Omental fat pad (tissue), 4 donors: ENCODE results near the gene IRF8. TPM values are rescaled to one million over a fixed set of nuclear protein-coding genes. Genes with fewer than 3 reads are reported as not detected.

Source experiments
- ATAC-seq: fragments of 150-250 bp; one replicate; pipeline ENCODE4 v1.9.1; 2016; ENCODE audit warnings: mild to moderate bottlenecking, moderate library complexity; ENCODE audit not compliant: low FRiP score
- DNase-seq: peaks from one replicate; pipeline ENCODE4 v3.0.0-alpha.2; 2019; ENCODE audit warnings: low spot score
- CTCF ChIP-seq, 3 donors: fragments of 450-650 bp; IDR thresholded peaks; one replicate each; pipeline ENCODE4 v1.5.1; 2016 to 2017; ENCODE audit warnings: antibody characterized with exemption in 3 of 3, mild to moderate bottlenecking in 3 of 3, moderate library complexity in 2 of 3
- total RNA-seq, 4 donors: library from RNA; depleted of rRNA; stranded (reverse); fragments of >200 nt; gene quantifications; one replicate each; pipeline ENCODE4 v1.1.0, GENCODE V29; 2016

IRF8 gene
- total RNA-seq, 4 donors from 2014 or later: 32.5 to 134 (median 65.8) TPM

GRCh38 chr16:85944572-85945423 is 45.8 kb downstream of the IRF8 start:
- ATAC-seq: no peak
- DNase-seq: no peak
- no peak for TF ChIP-seq CTCF (IDR thresholded peaks at IDR 0.05)

- DNase-seq (no peak), ATAC-seq (no peak)
- no peak for TF ChIP-seq CTCF (IDR thresholded peaks at IDR 0.05)
These were observed 46.4 kb downstream of the IRF8 start for GRCh38 chr16:85945424-85945751.

GRCh38 chr16:85946541-85947124 is 47.7 kb downstream of the IRF8 start:
- DNase-seq (no peak), ATAC-seq (no peak)
- TF ChIP-seq CTCF (IDR thresholded peaks at IDR 0.05): no peak

- DNase-seq (no peak), ATAC-seq (no peak)
- no peak for TF ChIP-seq CTCF (IDR thresholded peaks at IDR 0.05)
These were observed 48.5 kb downstream of the IRF8 start for GRCh38 chr16:85947230-85948137.

- ATAC-seq (no peak), DNase-seq (no peak)
- TF ChIP-seq CTCF (IDR thresholded peaks at IDR 0.05): no peak
These were observed 49.2 kb downstream of the IRF8 start for GRCh38 chr16:85948138-85948509.

GRCh38 chr16:85948616-85949265 is 49.8 kb downstream of the IRF8 start:
- TF ChIP-seq CTCF (IDR thresholded peaks at IDR 0.05): no peak
- ATAC-seq (no peak), DNase-seq (no peak)
